ENCODE results near the gene EPX. TPM values are rescaled to one million over a fixed set of nuclear protein-coding genes. Genes with fewer than 3 reads are reported as not detected.
"Not testable (repeated sequence)": the region's sequence is repeated elsewhere in the genome, so short reads cannot be mapped to it uniquely, and the experiment has no call there.

Gene EPX
- total RNA-seq: not detected

- ChIA-PET POLR2A (no interaction called here), CTCF (no interaction called here)
Measured at GRCh38 chr17:58192612-58193011, at the start of gene EPX. Gene EPX, plus strand, starts transcription at chr17:58192726. Its CDS starts 121 bp downstream, at chr17:58192847.

GRCh38 chr17:58143335-58143734 is 49.2 kb upstream of the EPX start:
- CTCF ChIA-PET, POLR2A ChIA-PET: not testable (repeated sequence)

GRCh38 chr17:58144801-58145200 is 47.7 kb upstream of the EPX start:
- ChIA-PET POLR2A (no interaction called here), CTCF (no interaction called here)

GRCh38 chr17:58147930-58148434 is 44.5 kb upstream of the EPX start, which contains the start of gene OR4D1:
Gene OR4D1, plus strand, starts transcription at chr17:58148384. Its CDS starts 6,770 bp downstream, at chr17:58155154.
- ChIA-PET CTCF (interaction anchor here (0.6 kb wide), 1 partner anchor 1103 kb away, joined by 4 read pairs; no protein-coding TSS in a partner anchor), POLR2A (no interaction called here)

GRCh38 chr17:58148609-58149008 is 43.9 kb upstream of the EPX start:
- CTCF ChIA-PET: interaction anchor here (0.6 kb wide), 1 partner anchor 1102 kb away, joined by 4 read pairs; no protein-coding TSS in a partner anchor
- POLR2A ChIA-PET: no interaction called here

GRCh38 chr17:58150394-58150793 is 42.1 kb upstream of the EPX start:
- POLR2A ChIA-PET: no interaction called here
- CTCF ChIA-PET: interaction anchor here (1.2 kb wide), 2 partner anchors 20 to 21 kb away, joined by 3 read pairs; no protein-coding TSS in a partner anchor

- ChIA-PET POLR2A (interaction anchor here (0.6 kb wide), 1 partner anchor 179 kb away, joined by 3 read pairs; no protein-coding TSS in a partner anchor), CTCF (interaction anchor here (1.4 kb wide), 1 partner anchor 12 kb away, joined by 5 read pairs; no protein-coding TSS in a partner anchor)
Measured at GRCh38 chr17:58153046-58153445, 39.5 kb upstream of the EPX start.

GRCh38 chr17:58153671-58154070 is 38.9 kb upstream of the EPX start:
- POLR2A ChIA-PET: no interaction called here
- CTCF ChIA-PET: interaction anchor here (1.4 to 1.8 kb wide), 2 partner anchors 12 to 41 kb away, joined by 4 to 5 read pairs; no protein-coding TSS in a partner anchor

- ChIA-PET CTCF (interaction anchor here (0.9 to 1.0 kb wide), 2 partner anchors 15 to 34 kb away, joined by 3 read pairs; no protein-coding TSS in a partner anchor), POLR2A (interaction anchor here (1.2 kb wide), 1 partner anchor 62 kb away, joined by 4 read pairs; no protein-coding TSS in a partner anchor)
Measured at GRCh38 chr17:58156839-58157803, 35.4 kb upstream of the EPX start.

GRCh38 chr17:58158181-58158580 is 34.3 kb upstream of the EPX start:
- ChIA-PET POLR2A (no interaction called here), CTCF (no interaction called here)

GRCh38 chr17:58161566-58161965 is 31.0 kb upstream of the EPX start:
- ChIA-PET POLR2A (no interaction called here), CTCF (no interaction called here)

GRCh38 chr17:58165981-58166380 is 26.5 kb upstream of the EPX start:
- CTCF ChIA-PET: interaction anchor here (1.2 kb wide), 1 partner anchor 12 kb away, joined by 5 read pairs; no protein-coding TSS in a partner anchor
- POLR2A ChIA-PET: no interaction called here

GRCh38 chr17:58166682-58167081 is 25.8 kb upstream of the EPX start, which contains the start of gene OR4D2:
Gene OR4D2, plus strand, starts transcription at chr17:58166982. Its CDS starts 2,674 bp downstream, at chr17:58169656.
- ChIA-PET CTCF (no interaction called here), POLR2A (no interaction called here)

GRCh38 chr17:58170622-58171021 is 21.9 kb upstream of the EPX start:
- POLR2A ChIA-PET: no interaction called here

GRCh38 chr17:58172369-58173071 is 20.0 kb upstream of the EPX start:
- ChIA-PET POLR2A (no interaction called here), CTCF (interaction anchor here (0.7 to 1.5 kb wide), 6 partner anchors 16 to 312 kb away, joined by 3 to 5 read pairs (median 4); no protein-coding TSS in a partner anchor)

More at GRCh38 chr17:58170622-58171021, 21.9 kb upstream of the EPX start:
- CTCF ChIA-PET: interaction anchor here (0.8 to 1.3 kb wide), 2 partner anchors 20 to 30 kb away, joined by 3 read pairs; no protein-coding TSS in a partner anchor

- POLR2A ChIA-PET: no interaction called here
- CTCF ChIA-PET: no interaction called here
Measured at GRCh38 chr17:58174871-58175270, 17.7 kb upstream of the EPX start.

- ChIA-PET CTCF (no interaction called here), POLR2A (no interaction called here)
Measured at GRCh38 chr17:58176200-58176599, 16.3 kb upstream of the EPX start.

- ChIA-PET POLR2A (no interaction called here), CTCF (no interaction called here)
Measured at GRCh38 chr17:58181796-58182195, 10.7 kb upstream of the EPX start.

- ChIA-PET POLR2A (no interaction called here), CTCF (no interaction called here)
Measured at GRCh38 chr17:58183514-58183913, 9.0 kb upstream of the EPX start.
